Measurements from ENCODE around the gene SCN1B. TPM values are rescaled to one million over a fixed set of nuclear protein-coding genes. Genes with fewer than 3 reads are reported as not detected.

Gene SCN1B
- total and polyA plus RNA-seq, 4 donors = 1.5 to 12.6 (median 9.0) TPM

- H3K27ac ChIP-seq (ENCODE audit: low read depth in 1 of 2, low read length in 1 of 2) = no peak overlapping the region
- DNase-seq (no peak), ATAC-seq (ENCODE audit: insufficient read depth, low FRiP score) (no peak)
- peaks cover 0 to 2% (median 0%) of the 10 kb centered on the region in 5 donors for H3K4me1 ChIP-seq (ENCODE audit: control insufficient read depth in 5 of 5, insufficient read depth in 5 of 5, low read length in 5 of 5)
- no peaks in the 10 kb centered on the region for H3K9me3 ChIP-seq (ENCODE audit: control insufficient read depth in 4 of 4, insufficient read depth in 3 of 4, low read length in 3 of 4)
- TF ChIP-seq, protein P1, sequence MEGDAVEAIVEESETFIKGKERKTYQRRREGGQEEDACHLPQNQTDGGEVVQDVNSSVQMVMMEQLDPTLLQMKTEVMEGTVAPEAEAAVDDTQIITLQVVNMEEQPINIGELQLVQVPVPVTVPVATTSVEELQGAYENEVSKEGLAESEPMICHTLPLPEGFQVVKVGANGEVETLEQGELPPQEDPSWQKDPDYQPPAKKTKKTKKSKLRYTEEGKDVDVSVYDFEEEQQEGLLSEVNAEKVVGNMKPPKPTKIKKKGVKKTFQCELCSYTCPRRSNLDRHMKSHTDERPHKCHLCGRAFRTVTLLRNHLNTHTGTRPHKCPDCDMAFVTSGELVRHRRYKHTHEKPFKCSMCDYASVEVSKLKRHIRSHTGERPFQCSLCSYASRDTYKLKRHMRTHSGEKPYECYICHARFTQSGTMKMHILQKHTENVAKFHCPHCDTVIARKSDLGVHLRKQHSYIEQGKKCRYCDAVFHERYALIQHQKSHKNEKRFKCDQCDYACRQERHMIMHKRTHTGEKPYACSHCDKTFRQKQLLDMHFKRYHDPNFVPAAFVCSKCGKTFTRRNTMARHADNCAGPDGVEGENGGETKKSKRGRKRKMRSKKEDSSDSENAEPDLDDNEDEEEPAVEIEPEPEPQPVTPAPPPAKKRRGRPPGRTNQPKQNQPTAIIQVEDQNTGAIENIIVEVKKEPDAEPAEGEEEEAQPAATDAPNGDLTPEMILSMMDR (IDR thresholded peaks at IDR 0.05; ENCODE audit: control extremely low read depth, extremely low read depth) = no peak
- no peak overlapping the region for H3K9ac ChIP-seq (ENCODE audit: insufficient read depth in 1 of 2, low read length in 2 of 2)
- no peaks in the 10 kb centered on the region for H3K27me3 ChIP-seq (ENCODE audit: control insufficient read depth in 3 of 3, insufficient read depth in 3 of 3, low read length in 2 of 3)
- H3K36me3 ChIP-seq (ENCODE audit: control insufficient read depth in 4 of 4, insufficient read depth in 4 of 4, low read length in 4 of 4) = peaks cover 17 to 75% (median 43%) of the 10 kb centered on the region in 4 donors
- 47 to 58% methylated on average over 3 of the region's 3 CpGs for WGBS, 2 donors
- no peak overlapping the region for H3K4me3 ChIP-seq
Measured at GRCh38 chr19:35017507-35017906, 12.8 kb upstream of the SCN1B start.

DNA sequence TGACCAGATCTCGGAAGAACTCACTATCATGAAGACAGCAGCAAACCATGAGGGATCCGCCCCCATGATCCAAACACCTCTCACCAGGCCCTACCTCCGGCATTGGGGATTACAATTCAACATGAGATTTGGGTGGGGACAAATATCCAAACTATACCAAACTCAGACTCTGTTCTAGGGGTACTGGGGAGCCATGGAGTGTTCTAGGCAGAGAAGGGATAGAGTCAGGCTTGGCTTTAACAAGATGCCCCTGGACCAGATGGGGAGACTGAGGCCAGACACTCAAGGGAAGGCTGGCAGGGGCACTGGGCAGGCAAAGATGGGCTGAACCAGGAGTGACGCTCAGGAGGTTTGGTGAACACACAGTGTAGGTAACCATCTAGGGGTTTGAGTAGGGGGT is 11.9 kb upstream of the SCN1B start:
- H3K4me3 ChIP-seq = no peak overlapping the region
- no peaks in the 10 kb centered on the region for H3K4me1 ChIP-seq (ENCODE audit: control insufficient read depth in 5 of 5, insufficient read depth in 5 of 5, low read length in 5 of 5)

DNA sequence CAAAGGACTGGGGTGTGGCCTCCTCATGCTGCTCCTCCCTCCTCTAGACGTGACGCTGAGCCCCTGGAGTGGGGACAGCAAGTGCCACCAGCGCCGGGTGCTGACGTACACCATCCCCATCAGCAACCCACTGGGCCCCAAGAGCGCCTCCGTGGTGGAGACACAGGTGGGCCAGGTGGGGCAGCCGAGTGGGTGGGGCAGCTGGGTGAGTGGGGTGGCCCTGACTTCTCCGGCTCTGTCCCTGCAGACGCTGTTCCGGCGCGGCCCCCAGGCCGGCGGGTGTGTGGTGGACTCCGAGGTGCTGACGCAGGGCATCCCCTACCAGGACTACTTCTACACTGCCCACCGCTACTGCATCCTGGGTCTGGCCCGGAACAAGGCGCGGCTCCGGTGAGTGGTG is 11.1 kb upstream of the SCN1B start:
- 93 to 96% methylated on average over 21 to 22 of the region's 22 CpGs for whole genome bisulfite sequencing, 2 donors
- no peak overlapping the region for H3K9ac ChIP-seq (ENCODE audit: insufficient read depth in 1 of 2, low read length in 2 of 2)
- no peak overlapping the region for H3K27ac ChIP-seq (ENCODE audit: low read depth in 1 of 2, low read length in 1 of 2)
- no peaks in the 10 kb centered on the region for H3K27me3 ChIP-seq (ENCODE audit: control insufficient read depth in 3 of 3, insufficient read depth in 3 of 3, low read length in 2 of 3)
- ATAC-seq (ENCODE audit: insufficient read depth, low FRiP score) (no peak), DNase-seq (no peak)
- no peaks in the 10 kb centered on the region for H3K9me3 ChIP-seq (ENCODE audit: control insufficient read depth in 4 of 4, insufficient read depth in 3 of 4, low read length in 3 of 4)
- H3K36me3 ChIP-seq (ENCODE audit: control insufficient read depth in 4 of 4, insufficient read depth in 4 of 4, low read length in 4 of 4) = peaks cover 21 to 82% (median 43%) of the 10 kb centered on the region in 4 donors
- TF ChIP-seq, protein P1 (IDR thresholded peaks at IDR 0.05; ENCODE audit: control extremely low read depth, extremely low read depth) = no peak
- no peak overlapping the region for H3K4me3 ChIP-seq
- no peaks in the 10 kb centered on the region for H3K4me1 ChIP-seq (ENCODE audit: control insufficient read depth in 5 of 5, insufficient read depth in 5 of 5, low read length in 5 of 5)

More for the DNA sequence above, 11.9 kb upstream of the SCN1B start:
- Histone ChIP-seq H3K36me3 (ENCODE audit: control insufficient read depth in 4 of 4, insufficient read depth in 4 of 4, low read length in 4 of 4) (peaks cover 17 to 81% (median 44%) of the 10 kb centered on the region in 4 donors), H3K27me3 (ENCODE audit: control insufficient read depth in 3 of 3, insufficient read depth in 3 of 3, low read length in 2 of 3) (no peaks in the 10 kb centered on the region), H3K9ac (ENCODE audit: insufficient read depth in 1 of 2, low read length in 2 of 2) (no peak overlapping the region), H3K9me3 (ENCODE audit: control insufficient read depth in 4 of 4, insufficient read depth in 3 of 4, low read length in 3 of 4) (no peaks in the 10 kb centered on the region), H3K27ac (ENCODE audit: low read depth in 1 of 2, low read length in 1 of 2) (no peak overlapping the region)
- TF ChIP-seq, protein P1 (IDR thresholded peaks at IDR 0.05; ENCODE audit: control extremely low read depth, extremely low read depth) = no peak
- DNase-seq = no peak
- WGBS, 2 donors = 96 to 99% methylated on average over 4 of the region's 4 CpGs
- no peak for ATAC-seq (ENCODE audit: insufficient read depth, low FRiP score)

DNA sequence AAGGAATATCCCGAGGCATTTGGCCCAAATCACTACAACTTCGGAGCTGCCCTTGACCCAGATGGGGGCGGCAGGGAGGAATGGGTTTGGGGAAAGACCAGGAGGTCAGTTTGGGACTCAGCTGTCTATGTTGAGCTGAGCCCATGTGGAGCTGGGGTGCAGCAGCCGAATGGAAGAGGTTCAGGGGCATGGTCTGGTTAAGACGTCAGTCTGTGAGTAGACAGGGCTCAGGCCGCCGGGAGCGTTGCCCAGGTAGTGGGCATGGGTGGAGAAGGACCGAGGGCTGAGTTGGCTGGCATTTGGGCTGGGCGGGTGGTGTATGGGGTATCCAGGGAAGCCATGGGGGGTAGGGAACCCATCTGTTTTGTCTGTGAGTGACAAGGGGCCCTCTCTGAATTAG is 9.3 kb upstream of the SCN1B start:
- DNase-seq (no peak), ATAC-seq (ENCODE audit: insufficient read depth, low FRiP score) (no peak)
- Histone ChIP-seq H3K36me3 (ENCODE audit: control insufficient read depth in 4 of 4, insufficient read depth in 4 of 4, low read length in 4 of 4) (peaks cover 22 to 87% (median 36%) of the 10 kb centered on the region in 4 donors), H3K4me3 (no peak overlapping the region), H3K27me3 (ENCODE audit: control insufficient read depth in 3 of 3, insufficient read depth in 3 of 3, low read length in 2 of 3) (no peaks in the 10 kb centered on the region), H3K4me1 (ENCODE audit: control insufficient read depth in 5 of 5, insufficient read depth in 5 of 5, low read length in 5 of 5) (no peaks in the 10 kb centered on the region), H3K27ac (ENCODE audit: low read depth in 1 of 2, low read length in 1 of 2) (no peak overlapping the region), H3K9me3 (ENCODE audit: control insufficient read depth in 4 of 4, insufficient read depth in 3 of 4, low read length in 3 of 4) (no peaks in the 10 kb centered on the region), H3K9ac (ENCODE audit: insufficient read depth in 1 of 2, low read length in 2 of 2) (no peak overlapping the region)
- WGBS, 2 donors = 94 to 98% methylated on average over 10 of the region's 10 CpGs
- TF ChIP-seq, protein P1 (IDR thresholded peaks at IDR 0.05; ENCODE audit: control extremely low read depth, extremely low read depth) = no peak
